ENCODE measurements around the gene VTI1A.
"Not testable (repeated sequence)": the region's sequence is repeated elsewhere in the genome, so short reads cannot be mapped to it uniquely, and the experiment has no call there.

The VTI1A gene

DNA sequence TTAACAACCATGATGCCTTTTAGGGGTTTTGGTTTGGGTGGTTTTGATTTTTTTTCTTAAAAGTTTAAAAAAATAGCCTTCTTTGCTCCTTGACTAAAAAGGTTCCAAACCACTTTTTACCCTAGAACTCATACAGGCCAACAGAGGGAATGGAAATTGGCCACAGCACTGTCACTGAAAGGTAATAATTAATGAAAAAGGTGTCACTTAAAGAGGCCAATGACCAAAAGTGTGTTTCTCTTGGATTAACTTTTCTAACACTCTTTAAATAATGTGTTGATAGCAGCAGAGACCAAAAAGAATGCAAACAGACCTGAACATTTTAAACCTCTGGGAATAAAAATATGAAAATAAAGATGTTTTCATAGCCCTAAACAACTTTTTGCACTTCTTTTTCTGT, 282.0 kb downstream of the VTI1A start:
- TF ChIP-seq POLR2A (IDR thresholded peaks at IDR 0.05; ENCODE audit: low read length), result no peak
- no peak for TF ChIP-seq GATA1 (IDR thresholded peaks at IDR 0.05; ENCODE audit: low read depth, low read length)
- no peak for DNase-seq

DNA sequence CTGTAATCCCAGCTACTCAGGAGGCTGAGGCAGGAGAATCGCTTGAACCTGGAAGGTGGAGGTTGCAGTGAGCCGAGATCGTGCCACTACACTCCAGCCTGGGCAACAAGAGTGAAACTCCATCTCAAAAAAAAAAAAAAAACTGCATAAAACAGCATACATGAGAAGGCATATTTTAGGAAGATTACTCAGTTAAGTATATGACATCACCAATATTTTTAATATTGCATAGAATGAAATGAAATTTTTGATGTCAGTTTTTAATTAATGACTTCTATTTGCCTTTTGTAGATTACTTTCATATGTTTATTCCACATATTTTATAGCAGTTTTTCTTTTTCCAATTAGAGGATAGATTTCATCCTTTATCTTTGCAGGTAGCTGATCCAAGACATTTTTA, 284.4 kb downstream of the VTI1A start:
- not testable (repeated sequence) for DNase-seq

DNA sequence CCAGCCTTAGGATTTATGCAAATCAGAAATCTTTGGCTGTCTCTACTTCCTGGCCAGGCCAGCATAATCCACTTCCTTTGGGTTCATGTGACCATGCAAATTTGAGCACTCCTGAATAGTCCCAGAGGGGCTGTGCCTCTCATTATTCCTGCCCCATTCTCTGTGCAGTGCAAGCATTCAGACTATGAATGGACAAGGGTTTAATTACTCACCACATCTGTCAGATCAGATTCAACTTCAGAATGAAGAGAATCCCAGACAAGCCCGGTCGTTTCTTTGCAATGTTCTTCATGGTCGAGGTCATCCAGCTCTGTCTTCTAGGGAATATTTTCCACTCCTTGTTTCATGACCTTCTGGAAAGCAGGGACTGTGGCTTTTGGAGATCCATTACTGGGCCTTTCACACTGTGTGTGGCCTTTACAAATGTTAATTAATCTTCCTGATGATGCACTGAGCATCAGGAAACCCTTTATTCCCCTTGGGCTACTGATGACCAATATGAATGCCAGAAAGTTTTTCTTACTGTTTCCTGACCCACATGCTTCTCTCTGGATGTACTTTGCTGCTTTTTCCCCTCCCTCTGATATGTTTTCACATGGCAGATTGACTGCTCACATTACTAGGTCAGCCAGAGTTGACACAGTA, 285.4 kb downstream of the VTI1A start:
- DNase-seq, result no peak
- no peak for TF ChIP-seq POLR2A (IDR thresholded peaks at IDR 0.05; ENCODE audit: low read length)
- TF ChIP-seq GATA1 (IDR thresholded peaks at IDR 0.05; ENCODE audit: low read depth, low read length), result no peak

DNA sequence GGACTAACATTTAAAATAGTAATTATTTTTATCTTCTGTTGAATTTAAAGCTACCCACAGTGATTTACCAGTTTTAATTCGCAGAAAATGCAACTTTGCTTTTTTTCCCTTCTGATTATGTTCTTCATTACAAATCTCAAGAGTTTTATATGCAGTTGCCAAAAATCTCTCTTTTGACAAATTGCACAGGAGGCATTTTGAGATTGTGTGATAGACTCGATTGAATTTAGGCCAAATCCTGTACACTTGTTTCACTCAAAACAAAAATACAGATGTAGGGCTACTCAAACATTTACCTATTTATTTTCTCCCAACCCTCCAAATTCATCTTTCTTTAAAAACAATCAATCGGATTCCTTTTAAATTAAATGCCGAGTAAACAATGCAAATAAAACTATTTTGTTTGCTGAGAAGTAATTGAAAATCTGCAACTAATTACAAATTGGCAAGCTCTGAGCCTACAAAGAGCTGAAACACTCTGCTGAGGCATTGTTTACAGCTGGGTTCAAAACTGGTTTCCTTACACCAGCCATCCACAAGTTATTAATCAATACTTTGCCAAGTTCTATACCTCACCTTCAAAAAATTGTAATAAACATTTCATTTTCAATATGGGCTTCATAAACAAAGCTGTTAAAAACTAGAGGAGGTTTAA, 288.2 kb downstream of the VTI1A start:
- TF ChIP-seq POLR2A (IDR thresholded peaks at IDR 0.05; ENCODE audit: low read length), result no peak
- no peak for TF ChIP-seq GATA1 (IDR thresholded peaks at IDR 0.05; ENCODE audit: low read depth, low read length)
- DNase-seq, result no peak

DNA sequence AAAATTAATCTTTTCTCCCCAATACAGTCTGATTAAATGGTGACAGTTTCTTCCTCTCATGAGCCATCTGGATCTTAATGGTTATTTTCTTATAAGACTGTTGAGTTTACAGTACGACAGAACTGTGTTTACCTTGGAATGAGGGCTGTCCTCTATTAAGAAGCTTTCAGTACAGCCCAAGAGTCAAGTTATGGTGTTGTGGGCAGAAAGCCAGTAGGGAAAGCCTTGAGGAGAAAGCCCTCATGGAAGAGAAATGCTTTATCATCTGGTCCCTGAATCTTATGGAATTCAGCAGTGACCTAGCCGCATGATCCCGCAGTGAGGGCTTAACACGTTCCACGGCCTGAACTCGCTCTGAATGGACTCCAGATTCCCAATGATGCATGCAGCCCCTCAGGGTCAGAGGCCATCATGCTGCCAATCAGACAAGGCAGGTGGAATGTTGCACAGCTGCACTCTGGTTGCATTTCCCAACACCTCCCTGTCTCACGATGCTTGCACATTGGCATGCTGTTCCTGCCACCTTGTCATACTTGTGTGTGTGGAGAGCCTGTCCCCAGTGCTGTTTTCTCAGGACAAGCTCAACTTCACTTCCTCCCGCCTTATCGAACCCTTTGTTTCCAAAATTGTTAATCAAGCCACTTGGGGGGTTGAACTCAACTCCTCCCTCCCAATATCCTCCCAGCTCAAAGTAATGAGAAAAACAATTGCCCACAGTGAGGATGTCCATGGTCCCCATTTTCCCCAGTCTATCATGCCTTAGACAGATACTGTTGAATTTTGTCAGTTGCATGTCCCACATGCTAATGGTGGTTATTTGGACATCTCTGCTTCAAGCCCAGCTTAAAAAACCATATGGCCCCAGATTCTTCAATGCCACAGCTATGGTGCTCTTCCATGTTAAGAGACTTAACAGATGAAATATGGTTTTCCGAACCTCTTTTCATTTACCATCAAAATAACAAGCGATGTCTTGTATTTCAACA, 291.9 kb downstream of the VTI1A start:
- TF ChIP-seq POLR2A (IDR thresholded peaks at IDR 0.05; ENCODE audit: low read length), result no peak
- no peak for TF ChIP-seq GATA1 (IDR thresholded peaks at IDR 0.05; ENCODE audit: low read depth, low read length)
- DNase-seq, result no peak

DNA sequence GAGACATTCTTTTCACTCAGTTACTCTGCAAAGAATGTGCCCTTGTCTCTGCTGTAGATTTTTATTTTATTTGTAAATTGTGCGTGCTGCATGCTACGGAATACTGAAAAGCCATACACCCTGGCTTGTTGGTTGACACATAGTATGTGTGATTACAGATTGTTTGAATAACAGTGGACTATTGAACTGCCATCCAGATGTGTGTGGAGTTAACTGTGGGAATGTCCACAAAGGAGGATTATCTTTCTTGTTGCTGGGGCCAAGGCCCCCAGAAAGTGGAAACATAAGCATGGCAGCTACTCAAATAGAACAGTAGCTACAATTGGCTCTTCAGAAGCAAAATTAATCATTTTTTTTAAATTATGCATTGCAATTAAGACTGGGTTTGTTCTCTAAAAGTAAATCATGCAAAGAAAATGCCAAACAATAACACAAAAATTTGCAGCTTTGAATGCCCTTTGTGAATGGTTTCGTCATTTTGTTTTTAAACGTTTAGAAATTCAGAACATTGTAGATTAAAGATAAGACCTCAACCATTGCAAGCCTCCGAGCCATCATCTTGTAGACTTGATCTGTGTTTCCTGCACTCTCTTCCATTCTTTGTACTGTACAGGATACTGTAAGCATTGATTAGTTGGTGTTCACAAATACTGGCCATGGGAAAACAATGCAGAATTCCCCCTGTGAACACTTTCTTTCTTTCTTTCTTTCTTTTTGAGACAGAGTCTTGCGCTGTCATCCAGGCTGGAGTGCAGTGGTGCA, 292.8 kb downstream of the VTI1A start:
- no peak for DNase-seq
- no peak for TF ChIP-seq POLR2A (IDR thresholded peaks at IDR 0.05; ENCODE audit: low read length)
- TF ChIP-seq GATA1 (IDR thresholded peaks at IDR 0.05; ENCODE audit: low read depth, low read length), result no peak

DNA sequence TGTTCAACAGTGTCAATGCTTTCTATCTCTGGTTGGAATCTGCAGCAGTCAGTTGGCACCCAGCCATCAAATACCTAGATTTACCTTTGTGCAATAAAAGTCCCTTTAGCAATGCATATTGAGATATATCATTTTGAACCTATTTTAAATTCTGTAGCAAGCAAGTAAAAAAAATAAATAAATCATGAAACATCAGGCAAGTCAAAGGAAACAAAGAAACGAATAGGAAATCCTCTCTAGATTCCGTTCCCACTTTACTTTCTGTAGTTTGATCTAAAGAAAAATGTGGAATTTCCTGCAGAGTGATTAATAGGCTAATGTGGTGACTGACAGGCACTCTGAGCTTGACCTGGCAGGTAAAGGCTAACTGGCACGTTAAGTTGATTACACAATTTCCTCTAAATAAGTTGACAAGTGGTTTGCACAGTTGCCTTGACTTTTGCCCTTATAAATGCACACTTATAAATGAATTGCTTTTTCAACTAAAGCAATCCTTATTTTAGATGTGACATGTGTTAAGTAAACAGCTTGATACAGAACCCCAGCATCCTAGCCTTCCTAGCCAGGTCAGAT, 294.9 kb downstream of the VTI1A start:
- DNase-seq, result no peak
- TF ChIP-seq GATA1 (IDR thresholded peaks at IDR 0.05; ENCODE audit: low read depth, low read length), result no peak
- no peak for TF ChIP-seq POLR2A (IDR thresholded peaks at IDR 0.05; ENCODE audit: low read length)

DNA sequence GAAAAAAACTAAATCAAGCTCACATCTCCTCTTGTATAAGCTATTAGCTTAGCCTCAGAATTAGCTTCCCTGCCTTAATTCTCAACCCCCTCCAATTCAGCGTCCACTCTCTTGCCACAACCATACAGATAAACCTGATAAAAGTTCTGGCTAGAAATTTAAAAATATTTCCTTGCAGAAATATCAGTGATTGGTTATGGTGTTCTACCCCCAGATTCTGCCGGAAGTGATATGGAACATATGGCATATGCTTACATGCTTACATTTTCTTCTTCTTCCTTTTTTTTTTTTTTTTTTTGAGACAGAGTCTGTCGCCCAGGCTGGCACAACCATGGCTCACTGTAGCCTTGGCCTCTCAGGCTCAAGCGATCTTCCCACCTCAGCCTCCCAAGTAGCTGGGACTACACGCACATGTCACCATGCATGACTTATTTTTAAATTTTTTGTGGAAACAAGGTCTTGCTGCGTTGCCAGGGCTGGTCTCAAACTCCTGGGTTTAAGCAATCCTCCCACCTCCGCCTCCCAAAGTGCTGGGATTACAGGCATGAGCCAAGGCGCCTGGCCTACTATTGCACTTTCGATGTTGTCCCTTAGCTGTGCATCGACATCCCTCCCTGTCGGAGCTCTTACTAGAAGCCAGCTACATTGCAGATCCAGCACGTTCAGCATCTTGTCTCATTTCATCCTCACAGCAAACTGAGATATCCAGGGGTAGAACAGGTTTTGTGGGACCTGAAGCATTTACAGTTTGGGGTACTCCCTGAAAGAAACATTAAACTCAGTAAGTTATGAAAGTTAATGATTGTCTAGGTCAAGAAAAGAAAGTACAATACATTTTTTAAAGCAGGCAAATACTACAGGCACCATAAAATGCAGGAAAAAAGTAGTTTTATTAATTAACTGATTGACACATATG, 297.4 kb downstream of the VTI1A start:
- DNase-seq, result no peak
- TF ChIP-seq POLR2A (IDR thresholded peaks at IDR 0.05; ENCODE audit: low read length), result no peak

DNA sequence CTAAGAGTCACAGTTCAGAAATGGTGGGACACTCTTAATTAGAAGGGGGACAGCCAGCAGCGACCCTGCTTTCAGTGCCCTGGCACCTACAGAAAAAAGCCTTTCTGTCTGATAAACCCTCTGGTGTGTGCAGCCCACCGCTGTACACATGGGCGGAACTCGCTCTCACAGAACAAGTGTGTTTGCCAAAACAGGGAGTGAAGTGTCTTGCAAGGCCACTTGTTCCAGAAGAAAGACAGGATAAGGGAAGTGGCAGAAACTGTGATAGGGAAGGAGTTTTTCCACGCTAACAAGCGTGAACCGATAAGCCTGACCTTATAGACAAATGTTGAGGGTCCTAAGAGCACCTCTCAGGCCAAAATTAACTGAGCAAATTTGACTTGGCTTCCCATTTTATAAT, 299.3 kb downstream of the VTI1A start:
- no peak for DNase-seq
- TF ChIP-seq GATA1 (IDR thresholded peaks at IDR 0.05; ENCODE audit: low read depth, low read length), result no peak
- TF ChIP-seq POLR2A (IDR thresholded peaks at IDR 0.05; ENCODE audit: low read length), result no peak

DNA sequence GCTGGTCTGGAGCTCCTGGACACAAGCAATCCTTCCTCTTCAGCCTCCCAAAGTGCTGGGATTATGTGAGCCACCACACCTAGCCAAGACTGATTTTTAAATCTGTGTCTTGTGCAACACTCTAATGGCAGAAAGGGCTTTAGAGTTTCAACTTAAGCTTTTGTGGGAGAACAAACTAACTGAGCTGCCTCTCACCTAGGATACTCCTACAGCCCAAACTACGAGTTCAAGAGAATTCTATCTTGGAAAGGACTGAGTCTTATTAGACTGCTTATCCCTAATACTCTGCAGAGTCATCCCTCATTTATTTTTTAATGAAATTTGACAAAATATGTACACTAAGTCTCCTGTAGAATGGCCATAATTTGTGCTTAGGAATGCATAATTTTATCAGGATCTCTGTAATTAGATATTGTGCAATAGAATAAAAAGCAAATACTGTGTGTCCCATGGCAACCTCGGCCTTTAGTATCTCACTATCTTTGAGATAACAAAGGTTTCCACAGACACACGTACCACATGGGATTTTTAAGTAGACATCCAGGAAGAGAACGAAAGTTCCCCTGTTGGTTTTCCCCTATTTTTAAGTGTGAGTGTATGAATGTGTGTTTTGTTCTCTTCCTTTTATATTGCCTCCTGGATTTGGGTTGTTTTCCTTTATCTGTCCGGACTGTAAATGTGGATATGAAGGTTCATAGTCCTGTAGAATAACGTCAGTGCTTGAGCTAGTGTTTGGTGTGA, 303.6 kb downstream of the VTI1A start:
- DNase-seq, result no peak
- no peak for TF ChIP-seq GATA1 (IDR thresholded peaks at IDR 0.05; ENCODE audit: low read depth, low read length)
- TF ChIP-seq POLR2A (IDR thresholded peaks at IDR 0.05; ENCODE audit: low read length), result no peak

DNA sequence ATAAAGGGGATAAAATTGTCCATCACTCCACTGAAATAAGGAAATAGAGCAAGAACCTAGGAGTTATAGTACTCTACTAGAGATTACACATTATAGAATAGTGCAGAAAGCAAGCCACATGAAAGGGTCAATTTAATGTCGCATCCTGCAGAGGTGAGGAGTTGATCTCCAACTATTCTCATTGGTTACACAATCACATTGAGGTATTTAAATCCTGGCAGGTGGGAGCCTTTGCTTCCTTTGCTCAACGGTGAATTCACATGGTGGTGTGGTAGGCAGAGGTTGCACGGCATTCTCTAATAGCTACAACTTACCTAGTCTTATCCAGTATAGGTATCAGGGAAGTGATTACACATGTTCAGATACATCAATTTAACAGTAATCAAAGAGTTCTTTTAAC, 304.6 kb downstream of the VTI1A start:
- TF ChIP-seq POLR2A (IDR thresholded peaks at IDR 0.05; ENCODE audit: low read length), result no peak
- no peak for TF ChIP-seq GATA1 (IDR thresholded peaks at IDR 0.05; ENCODE audit: low read depth, low read length)
- DNase-seq, result no peak

DNA sequence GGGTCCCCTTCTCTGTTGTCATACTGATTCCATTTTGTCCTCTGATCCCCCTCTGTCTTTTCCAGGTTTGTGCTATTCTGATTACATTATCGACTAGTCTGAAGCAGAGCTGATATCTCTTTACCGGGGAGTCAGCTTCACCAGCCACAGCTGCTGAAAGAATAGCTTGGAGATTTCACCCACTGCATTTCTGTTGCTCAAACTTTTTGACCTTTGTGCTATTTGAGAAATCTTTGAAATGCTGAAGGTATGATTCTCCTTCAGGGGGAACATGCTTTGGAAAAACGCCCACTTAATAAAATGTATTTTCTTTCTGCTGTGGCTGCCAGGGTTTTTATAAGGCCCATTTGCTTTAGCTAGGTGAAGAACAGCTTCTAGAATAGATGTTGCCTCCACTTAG, 305.3 kb downstream of the VTI1A start:
- TF ChIP-seq POLR2A (IDR thresholded peaks at IDR 0.05; ENCODE audit: low read length) (no peak), GATA1 (IDR thresholded peaks at IDR 0.05; ENCODE audit: low read depth, low read length) (no peak)
- DNase-seq, result no peak

Measured in erythroblast (primary cell).